Measurements from ENCODE around the gene CGNL1. TPM values are rescaled to one million over a fixed set of nuclear protein-coding genes. Genes with fewer than 3 reads are reported as not detected.

Gene CGNL1
- total RNA-seq, 1 donor, result 0.90 TPM

DNA sequence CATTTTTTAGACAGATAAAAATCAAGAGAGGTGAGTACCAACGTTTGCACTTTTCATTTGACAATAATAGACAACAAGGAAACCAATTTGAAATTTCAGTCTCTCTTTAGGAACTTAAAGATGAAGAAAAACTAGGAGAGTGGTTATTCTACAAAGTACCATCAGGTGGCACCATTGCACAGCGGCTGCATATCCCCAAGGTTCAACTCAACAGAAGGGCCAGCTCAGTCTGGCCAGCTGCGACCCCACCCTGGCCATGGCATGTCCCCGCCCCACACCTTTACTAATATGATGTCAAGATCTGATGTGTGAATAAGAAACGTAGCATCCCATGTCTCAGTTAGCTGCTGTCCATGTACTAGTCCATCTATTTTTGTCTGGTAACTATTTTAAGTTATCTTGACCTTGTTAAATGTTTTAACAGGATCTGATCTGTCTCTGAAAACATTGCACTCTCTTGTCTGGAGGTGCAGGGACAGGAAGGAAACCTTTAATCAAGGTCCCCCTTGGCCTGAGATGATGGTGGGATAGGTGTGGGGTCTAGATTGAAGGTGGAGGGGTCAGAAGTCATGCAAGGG lies 35.5 kb upstream of the CGNL1 start:
- peak; percentile 82 for DNase-seq (ENCODE audit: low read depth)
- TF ChIP-seq, protein P1, sequence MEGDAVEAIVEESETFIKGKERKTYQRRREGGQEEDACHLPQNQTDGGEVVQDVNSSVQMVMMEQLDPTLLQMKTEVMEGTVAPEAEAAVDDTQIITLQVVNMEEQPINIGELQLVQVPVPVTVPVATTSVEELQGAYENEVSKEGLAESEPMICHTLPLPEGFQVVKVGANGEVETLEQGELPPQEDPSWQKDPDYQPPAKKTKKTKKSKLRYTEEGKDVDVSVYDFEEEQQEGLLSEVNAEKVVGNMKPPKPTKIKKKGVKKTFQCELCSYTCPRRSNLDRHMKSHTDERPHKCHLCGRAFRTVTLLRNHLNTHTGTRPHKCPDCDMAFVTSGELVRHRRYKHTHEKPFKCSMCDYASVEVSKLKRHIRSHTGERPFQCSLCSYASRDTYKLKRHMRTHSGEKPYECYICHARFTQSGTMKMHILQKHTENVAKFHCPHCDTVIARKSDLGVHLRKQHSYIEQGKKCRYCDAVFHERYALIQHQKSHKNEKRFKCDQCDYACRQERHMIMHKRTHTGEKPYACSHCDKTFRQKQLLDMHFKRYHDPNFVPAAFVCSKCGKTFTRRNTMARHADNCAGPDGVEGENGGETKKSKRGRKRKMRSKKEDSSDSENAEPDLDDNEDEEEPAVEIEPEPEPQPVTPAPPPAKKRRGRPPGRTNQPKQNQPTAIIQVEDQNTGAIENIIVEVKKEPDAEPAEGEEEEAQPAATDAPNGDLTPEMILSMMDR (IDR thresholded peaks at IDR 0.05; ENCODE audit: insufficient read depth, low read length), result peak; percentile 80
- H3K4me3 ChIP-seq (ENCODE audit: low read depth, low read length), result no peak overlapping the region

DNA sequence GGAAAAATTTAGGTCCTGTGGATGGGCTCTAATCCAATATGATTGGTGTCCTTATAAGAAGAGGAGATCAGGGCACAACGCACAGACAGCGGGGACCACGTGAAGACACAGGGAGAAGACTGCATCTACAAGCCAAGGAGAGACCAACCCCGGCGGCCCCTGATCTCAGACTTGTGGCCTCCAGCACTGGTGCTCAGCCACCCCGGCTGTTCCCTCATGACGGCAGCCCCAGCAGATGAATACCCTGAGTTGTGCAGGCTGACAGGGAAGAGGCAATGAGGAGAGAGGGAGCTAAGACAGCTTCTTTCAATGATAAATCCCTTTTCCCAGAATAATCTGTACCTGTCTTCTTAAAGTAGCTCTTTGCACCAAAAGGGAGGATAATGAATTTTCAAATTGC lies 33.3 kb upstream of the CGNL1 start:
- no peak for DNase-seq (ENCODE audit: low read depth)
- TF ChIP-seq, protein P1 (IDR thresholded peaks at IDR 0.05; ENCODE audit: insufficient read depth, low read length), result no peak
- H3K4me3 ChIP-seq (ENCODE audit: low read depth, low read length), result no peak overlapping the region

DNA sequence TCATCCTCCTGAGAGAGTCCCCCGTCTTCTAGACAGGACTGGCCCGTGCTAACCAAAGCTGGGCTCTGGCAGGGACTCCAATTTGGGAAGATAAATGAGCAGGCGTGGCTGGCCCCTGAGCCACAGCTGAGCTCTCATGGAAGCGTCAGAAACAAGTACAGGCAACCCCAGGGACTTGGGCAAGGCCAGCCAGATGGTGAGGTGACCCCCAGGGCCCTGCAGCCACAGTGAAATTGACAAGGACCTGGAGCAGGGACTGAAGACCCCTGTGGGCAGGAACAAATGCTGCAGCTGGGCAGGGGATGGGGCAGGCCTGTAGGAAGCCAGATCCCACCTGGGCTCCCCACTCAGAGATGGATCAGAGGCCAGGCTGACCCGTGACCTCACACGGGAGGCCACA lies 32.8 kb upstream of the CGNL1 start:
- TF ChIP-seq, protein P1 (IDR thresholded peaks at IDR 0.05; ENCODE audit: insufficient read depth, low read length), result no peak
- no peak overlapping the region for H3K4me3 ChIP-seq (ENCODE audit: low read depth, low read length)
- DNase-seq (ENCODE audit: low read depth), result no peak

DNA sequence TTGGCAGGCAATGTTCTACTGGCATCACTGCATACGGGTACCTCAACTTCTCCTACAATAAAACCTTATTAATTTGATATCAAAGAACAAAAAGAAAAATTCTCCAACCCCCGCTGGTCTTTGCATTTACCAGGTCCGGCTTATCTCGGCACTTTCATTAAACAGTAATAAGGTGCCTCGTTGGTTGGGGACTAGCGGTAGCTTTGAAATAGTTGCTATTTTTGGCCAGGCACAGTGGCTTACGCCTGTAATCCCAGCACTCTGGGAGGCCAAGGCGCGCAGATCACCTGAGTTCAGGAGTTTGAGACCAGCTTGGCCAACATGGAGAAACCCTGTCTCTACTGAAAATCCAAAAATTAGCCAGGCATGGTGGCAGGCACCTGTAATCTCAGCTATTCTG lies 32.0 kb upstream of the CGNL1 start:
- TF ChIP-seq, protein P1 (IDR thresholded peaks at IDR 0.05; ENCODE audit: insufficient read depth, low read length), result no peak
- no peak for DNase-seq (ENCODE audit: low read depth)
- H3K4me3 ChIP-seq (ENCODE audit: low read depth, low read length), result no peak overlapping the region

DNA sequence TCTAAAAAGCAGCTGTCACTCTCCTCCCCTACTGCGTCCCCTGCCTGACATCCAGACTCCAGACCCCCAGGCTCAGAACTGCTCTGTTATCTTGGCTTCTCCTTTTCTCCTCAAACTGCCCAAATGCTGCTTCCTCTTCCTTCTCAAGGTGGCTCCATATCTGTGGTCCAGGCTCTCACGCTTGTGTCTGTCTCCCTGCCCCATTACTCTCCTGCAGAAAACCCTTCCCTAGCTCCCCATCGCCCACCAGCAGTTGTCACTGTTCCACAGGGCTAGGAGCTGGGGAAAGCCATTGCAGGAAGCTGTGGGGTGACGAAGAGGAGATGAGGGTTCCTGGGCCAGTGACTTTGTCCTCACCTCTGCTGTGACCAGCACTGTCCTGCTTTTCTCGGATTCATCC lies 30.7 kb upstream of the CGNL1 start:
- no peak overlapping the region for H3K4me3 ChIP-seq (ENCODE audit: low read depth, low read length)
- no peak for DNase-seq (ENCODE audit: low read depth)
- TF ChIP-seq, protein P1 (IDR thresholded peaks at IDR 0.05; ENCODE audit: insufficient read depth, low read length), result peak; percentile 38

DNA sequence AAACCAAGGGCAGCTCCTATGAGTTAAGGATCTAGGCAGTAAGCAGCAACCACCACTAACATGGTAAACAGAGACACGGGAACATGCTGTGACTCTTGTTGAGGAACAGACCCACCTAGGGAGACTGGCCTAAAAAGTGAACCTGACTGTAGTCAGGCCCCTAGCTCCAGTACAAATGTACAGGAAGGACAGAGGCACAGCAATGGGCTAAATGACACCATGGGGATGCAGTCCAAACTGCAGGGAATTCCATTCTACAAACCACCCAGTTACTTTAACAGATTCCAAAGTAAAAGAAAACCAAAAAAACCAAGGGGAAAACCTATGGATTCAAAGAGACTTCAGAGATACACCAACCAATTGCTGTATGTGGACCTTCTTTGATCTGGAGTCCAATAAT lies 28.2 kb upstream of the CGNL1 start:
- DNase-seq (ENCODE audit: low read depth), result no peak
- no peak overlapping the region for H3K4me3 ChIP-seq (ENCODE audit: low read depth, low read length)
- TF ChIP-seq, protein P1 (IDR thresholded peaks at IDR 0.05; ENCODE audit: insufficient read depth, low read length), result no peak

Data from fibroblast of the aortic adventitia (primary cell).